CD4-positive, alpha-beta T cell (primary cell): ENCODE measurements around the gene GPR61. TPM values are rescaled to one million over a fixed set of nuclear protein-coding genes. Genes with fewer than 3 reads are reported as not detected.

Experiments
- ATAC-seq: fragments of 200-7000 bp; cut with Tn5 transposase; one replicate; pipeline ENCODE4 v1.10.0; 2022; ENCODE audit warnings: mild to moderate bottlenecking; ENCODE audit not compliant: poor library complexity
- CTCF ChIA-PET: fragments of 350-600 bp; sonication (Branson Sonifier 250); formaldehyde crosslinking; loops from one replicate; lab custom pipeline; 2021; ENCODE audit warnings: antibody characterized with exemption, inconsistent platforms; lab: Charles Lee
- POLR2A ChIA-PET: fragments of 350-600 bp; sonication (Branson Sonifier 250); formaldehyde crosslinking; loops from one replicate; lab custom pipeline; 2021; ENCODE audit warnings: antibody characterized with exemption, inconsistent platforms; lab: Charles Lee
- DNase-seq, 14 experiments: peaks; one replicate each; pipeline ENCODE4 v3.0.0-alpha.2; 2013 to 2020; ENCODE audit warnings: mixed read lengths in 2 of 14
- H3K27ac ChIP-seq, 2 donors: one replicate each; pipeline versions ENCODE4 v1.5.1 to v1.7.0; 2013; ENCODE audit warnings: low read length in 2 of 2, low read depth in 1 of 2, mild to moderate bottlenecking in 1 of 2
- H3K27me3 ChIP-seq, 2 experiments: 1 replicate in 1 of 2; 2 replicates in 1 of 2; pipeline versions ENCODE4 v1.6.1 to v1.7.0; 2013; ENCODE audit warnings: low read length in 2 of 2, control low read depth in 1 of 2, mild to moderate bottlenecking in 1 of 2, moderate library complexity in 1 of 2; ENCODE audit not compliant: insufficient read depth in 2 of 2, control insufficient read depth in 1 of 2
- H3K36me3 ChIP-seq: one replicate; pipeline ENCODE4 v1.6.1; 2013; ENCODE audit warnings: low read length, control low read depth; ENCODE audit not compliant: insufficient read depth
- H3K4me1 ChIP-seq: one replicate; pipeline ENCODE4 v1.6.1; 2013; ENCODE audit warnings: low read length, control low read depth; ENCODE audit not compliant: insufficient read depth
- H3K4me3 ChIP-seq: one replicate; pipeline ENCODE4 v1.5.1; 2013; ENCODE audit warnings: mild to moderate bottlenecking, low read length, moderate library complexity
- H3K9me3 ChIP-seq, 2 experiments: 1 replicate in 1 of 2; 2 replicates in 1 of 2; pipeline versions ENCODE4 v1.6.1 to v1.7.0; 2013; ENCODE audit warnings: low read length in 2 of 2, mild to moderate bottlenecking in 2 of 2, control low read depth in 1 of 2, moderate library complexity in 1 of 2; ENCODE audit not compliant: control insufficient read depth in 1 of 2, insufficient read depth in 1 of 2
- H3K27ac Mint-ChIP-seq: one replicate; pipeline ENCODE4 v1.8.0; 2020; ENCODE audit warnings: mixed read lengths
- H3K27me3 Mint-ChIP-seq: one replicate; pipeline ENCODE4 v1.8.0; 2021; ENCODE audit warnings: mixed read lengths
- H3K36me3 Mint-ChIP-seq: one replicate; pipeline ENCODE4 v1.8.0; 2021; ENCODE audit warnings: low read depth, mixed read lengths
- H3K4me1 Mint-ChIP-seq: one replicate; pipeline ENCODE4 v1.8.0; 2021; ENCODE audit warnings: low read depth, mixed read lengths
- H3K4me3 Mint-ChIP-seq: one replicate; pipeline ENCODE4 v1.8.0; 2020; ENCODE audit warnings: mild to moderate bottlenecking, mixed read lengths
- H3K9me3 Mint-ChIP-seq: one replicate; pipeline ENCODE4 v1.8.0; 2020; ENCODE audit warnings: mixed read lengths
- CTCF ChIP-seq: fragments of 200-600 bp; IDR thresholded peaks from one replicate; pipeline ENCODE4 v1.8.0; 2022; ENCODE audit warnings: antibody characterized with exemption, mild to moderate bottlenecking
- intact Hi-C, 2 experiments: fragments of 100-400 bp; cut with DNase I in 1 of 2; cut with micrococcal nuclease in 1 of 2; formaldehyde crosslinking; loops; one replicate each; pipeline versions ENCODE4 v1.15.1 to v1.9.0; 2023 to 2025; cut with DNase I, micrococcal nuclease
- total RNA-seq, 174 experiments: library from RNA in 2 of 174; stranded (reverse) in 2 of 174; gene quantifications; one replicate each; pipeline ENCODE4 v1.2.3 and lab custom pipeline; 2021 to 2026

GPR61 gene
- total RNA-seq, 2 experiments from 2014 or later, result 0.53 to 0.85 TPM

DNA sequence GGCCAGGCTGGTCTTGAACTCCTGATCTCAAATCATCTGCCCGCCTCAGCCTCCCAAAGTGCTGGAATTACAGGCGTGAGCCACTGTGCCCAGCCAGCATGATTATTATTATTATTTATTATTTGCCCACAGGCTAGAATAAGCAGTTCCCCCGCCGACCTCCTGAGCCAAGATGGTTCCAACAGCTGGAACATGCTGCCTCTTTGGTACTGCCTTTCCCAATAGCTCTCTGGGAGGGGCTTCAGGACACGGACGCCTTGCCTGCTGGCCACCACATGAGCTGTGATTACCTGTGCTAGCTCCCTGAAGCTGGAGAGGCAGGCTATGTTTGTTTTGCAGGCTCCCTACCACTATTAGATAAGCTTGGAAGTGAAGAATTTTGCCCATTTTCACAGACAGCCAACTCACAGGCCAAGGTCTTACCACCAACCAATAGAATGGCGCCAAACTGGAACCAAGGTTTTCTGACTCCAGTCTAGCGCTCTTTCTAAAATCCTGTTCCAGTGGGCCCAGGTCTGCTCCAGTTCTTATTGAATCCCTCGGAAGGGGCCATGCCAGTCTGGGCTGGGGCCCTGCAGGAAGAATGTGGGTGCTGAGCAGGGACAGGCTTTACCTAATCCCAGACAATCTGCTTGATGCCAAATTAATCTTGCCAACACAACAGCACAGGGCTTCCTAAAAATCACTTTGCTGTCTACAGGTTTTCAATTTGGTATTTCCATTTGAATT is 2.1 kb upstream of the GPR61 start:
- intact Hi-C loops, result no loop called here

GRCh38 chr1:109538827-109539555 is 681 bp upstream of the GPR61 start:
- no peaks in the 10 kb centered on the region for H3K36me3 Mint-ChIP-seq
- intact Hi-C loops, result no loop called here
- DNase-seq (no peak), ATAC-seq (no peak)
- no peaks in the 10 kb centered on the region for H3K27me3 Mint-ChIP-seq
- Histone ChIP-seq H3K4me1 (no peaks in the 10 kb centered on the region), H3K27me3 (no peaks in the 10 kb centered on the region), H3K27ac (no peak overlapping the region), H3K36me3 (no peaks in the 10 kb centered on the region), H3K9me3 (no peaks in the 10 kb centered on the region), H3K4me3 (no peak overlapping the region)
- H3K4me3 Mint-ChIP-seq, result no peak overlapping the region
- ChIA-PET CTCF (interaction anchor here (0.9 to 1.0 kb wide), 2 partner anchors 45 to 49 kb away, joined by 3 read pairs; partner anchors contain the start of gene CYB561D1), POLR2A (interaction anchor here (1.0 kb wide), 1 partner anchor 9 kb away, joined by 3 read pairs; the partner anchor contains the start of gene GNAI3)
- H3K27ac Mint-ChIP-seq, result no peak overlapping the region
- H3K9me3 Mint-ChIP-seq, result no peaks in the 10 kb centered on the region
- H3K4me1 Mint-ChIP-seq, result no peaks in the 10 kb centered on the region
- TF ChIP-seq CTCF, result no peak

More for the DNA sequence above, 2.1 kb upstream of the GPR61 start:
- TF ChIP-seq CTCF, result no peak
- Mint-ChIP-seq H3K9me3 (no peaks in the 10 kb centered on the region), H3K27ac (no peak overlapping the region), H3K27me3 (no peaks in the 10 kb centered on the region), H3K36me3 (no peaks in the 10 kb centered on the region), H3K4me3 (no peak overlapping the region), H3K4me1 (peaks cover 7% of the 10 kb centered on the region)
- DNase-seq (no peak), ATAC-seq (no peak)
- Histone ChIP-seq H3K27me3 (no peaks in the 10 kb centered on the region), H3K27ac (no peak overlapping the region), H3K4me1 (peaks cover 4% of the 10 kb centered on the region), H3K36me3 (no peaks in the 10 kb centered on the region), H3K9me3 (no peaks in the 10 kb centered on the region), H3K4me3 (no peak overlapping the region)
- CTCF ChIA-PET, result interaction anchor here (1.0 to 1.2 kb wide), 2 partner anchors 44 to 47 kb away, joined by 3 read pairs; partner anchors contain the start of gene CYB561D1
- POLR2A ChIA-PET, result interaction anchor here (1.1 kb wide), 1 partner anchor 28 kb away, joined by 3 read pairs; the partner anchor contains the start of gene AMIGO1

DNA sequence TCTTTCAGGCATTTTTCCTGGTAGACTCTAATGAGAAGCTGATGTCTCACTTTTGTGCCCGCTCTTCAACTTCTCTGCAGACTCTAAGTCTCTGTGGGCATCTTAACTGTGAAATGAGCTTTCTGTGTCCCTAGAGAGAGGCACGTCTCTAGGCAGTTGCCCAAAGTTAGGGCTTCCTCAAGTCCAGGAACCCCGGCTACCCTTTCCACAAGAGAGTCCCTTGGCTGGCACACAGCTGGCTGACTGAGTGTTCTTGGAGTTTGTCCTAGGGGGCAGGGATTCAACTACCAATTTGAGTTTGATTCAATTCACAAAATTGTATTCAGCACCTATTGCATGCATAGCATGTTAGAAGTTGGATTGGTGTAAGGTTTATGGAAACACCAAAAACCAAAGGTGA is 1.4 kb downstream of the GPR61 start:
- intact Hi-C loops, result no loop called here
- Mint-ChIP-seq H3K36me3 (no peaks in the 10 kb centered on the region), H3K4me3 (no peak overlapping the region), H3K27me3 (no peaks in the 10 kb centered on the region), H3K4me1 (peaks cover 1% of the 10 kb centered on the region), H3K9me3 (no peaks in the 10 kb centered on the region), H3K27ac (no peak overlapping the region)
- H3K4me1 ChIP-seq, result no peaks in the 10 kb centered on the region
- POLR2A ChIA-PET, result interaction anchor here (0.9 kb wide), 1 partner anchor 8 kb away, joined by 3 read pairs; no protein-coding TSS in a partner anchor
- TF ChIP-seq CTCF, result no peak
- no peak for DNase-seq
- no peaks in the 10 kb centered on the region for H3K36me3 ChIP-seq
- H3K27me3 ChIP-seq, result no peaks in the 10 kb centered on the region
- no peak overlapping the region for H3K27ac ChIP-seq
- H3K4me3 ChIP-seq, result no peak overlapping the region
- ATAC-seq, result no peak
- CTCF ChIA-PET, result interaction anchor here (1.7 to 2.1 kb wide), 2 partner anchors 8 to 99 kb away, joined by 6 read pairs; no protein-coding TSS in a partner anchor
- no peaks in the 10 kb centered on the region for H3K9me3 ChIP-seq
